K562 (cell line): ENCODE data around the gene ST8SIA2. TPM values are rescaled to one million over a fixed set of nuclear protein-coding genes. Genes with fewer than 3 reads are reported as not detected.

Source experiments
- ATAC-seq: fragments of 200-7000 bp; cut with Tn5 transposase; 3 replicates; pipeline ENCODE4 v1.9.1; 2020; ENCODE audit warnings: moderate library complexity
- BruUV-seq: library from RNA; stranded (reverse); fragments of 400-500 nt; replicated peaks from 2 replicates; lab custom pipeline; 2021; lab: Mats Ljungman, UMichigan
- CTCF ChIA-PET: fragments of 300-600 bp; formaldehyde crosslinking; extraction: SDS; loops from one replicate; lab custom pipeline; 2021; ENCODE audit warnings: low intra/inter-chr PET ratio; lab: Yijun Ruan, JAX
- POLR2A ChIA-PET: fragments of 300-600, 350-650 bp; sonication (Branson Sonifier 250); formaldehyde crosslinking; extraction: SDS; loops from one replicate; lab custom pipeline; 2021; ENCODE audit warnings: antibody characterized with exemption, inconsistent platforms; lab: Yijun Ruan, JAX
- DNase-seq, 4 experiments: peaks; one replicate each; pipeline versions ENCODE4 v3.0.0 to v3.0.0-alpha.2; 2011 to 2018; ENCODE audit warnings: low spot score in 3 of 4, mixed read lengths in 3 of 4; ENCODE audit errors: extremely low read depth in 1 of 4
- FAIRE-seq: peaks from 2 replicates; lab custom pipeline; 2011; peaks lifted over from hg19 to GRCh38; lab: Jason Lieb, UNC
- H2AFZ ChIP-seq: 2 replicates; pipeline ENCODE4 v1.6.0; 2011; ENCODE audit warnings: low read depth, low read length, control low read depth, inconsistent platforms
- H3K27ac ChIP-seq: fragments of 200-600 bp; 3 replicates; pipeline ENCODE4 v1.8.0; 2011; ENCODE audit warnings: low read depth, mild to moderate bottlenecking, control low read depth, inconsistent platforms, low read length, moderate library complexity, mixed read lengths; ENCODE audit errors: extremely low read depth
- H3K27me3 ChIP-seq, 2 experiments: fragments of 300-600 bp in 1 of 2; 2 replicates in 1 of 2; 3 replicates in 1 of 2; pipeline versions ENCODE4 v1.6.0 to v1.8.0; 2011; ENCODE audit warnings: inconsistent platforms in 2 of 2, low read length in 2 of 2, mild to moderate bottlenecking in 1 of 2, mixed read lengths in 1 of 2, moderate library complexity in 1 of 2; ENCODE audit not compliant: control insufficient read depth in 2 of 2, insufficient read depth in 2 of 2
- H3K36me3 ChIP-seq: fragments of 300-600 bp; 3 replicates; pipeline ENCODE4 v1.8.0; 2011; ENCODE audit warnings: mild to moderate bottlenecking, low read length, inconsistent platforms; ENCODE audit not compliant: control insufficient read depth, insufficient read depth
- H3K4me1 ChIP-seq, 2 experiments: fragments of 200-600 bp in 1 of 2; replicated peaks in 1 of 2; 2 replicates in 1 of 2; 3 replicates in 1 of 2; pipeline versions ENCODE4 v1.5.1 to v1.8.0; 2011; ENCODE audit warnings: inconsistent platforms in 2 of 2, low read length in 2 of 2, mild to moderate bottlenecking in 1 of 2, mixed read lengths in 1 of 2, moderate library complexity in 1 of 2; ENCODE audit not compliant: control insufficient read depth in 2 of 2, insufficient read depth in 2 of 2
- H3K4me2 ChIP-seq: 2 replicates; pipeline ENCODE4 v1.6.1; 2011; ENCODE audit warnings: low read length, control low read depth, inconsistent platforms, mixed read lengths; ENCODE audit not compliant: insufficient read depth
- H3K4me3 ChIP-seq: fragments of 200-600 bp; sonication (generic), shearing (Covaris generic); 2 replicates; pipeline ENCODE4 v1.5.1; 2016; ENCODE audit warnings: control low read depth, inconsistent platforms
- H3K79me2 ChIP-seq: fragments of 200-600 bp; 3 replicates; pipeline ENCODE4 v1.8.0; 2011; ENCODE audit warnings: low read length, inconsistent platforms; ENCODE audit not compliant: control insufficient read depth, insufficient read depth
- H3K9ac ChIP-seq, 2 experiments: 2 replicates each; pipeline versions ENCODE4 v1.6.0 to v1.6.1; 2011; ENCODE audit warnings: low read depth in 2 of 2, low read length in 2 of 2, control low read depth in 1 of 2, inconsistent platforms in 1 of 2, mild to moderate bottlenecking in 1 of 2, mixed read lengths in 1 of 2; ENCODE audit not compliant: insufficient read depth in 1 of 2
- H3K9me1 ChIP-seq: one replicate; pipeline ENCODE4 v1.6.0; 2011; ENCODE audit warnings: inconsistent platforms, mild to moderate bottlenecking, low read length, moderate library complexity; ENCODE audit not compliant: control insufficient read depth, insufficient read depth
- H3K9me3 ChIP-seq: replicated peaks from 2 replicates; pipeline ENCODE4 v1.5.1; 2011; ENCODE audit warnings: low read depth, low read length, inconsistent platforms; ENCODE audit not compliant: control insufficient read depth, insufficient read depth
- H4K20me1 ChIP-seq: replicated peaks from 2 replicates; pipeline ENCODE4 v1.6.1; 2011; ENCODE audit warnings: low read length, inconsistent platforms, mixed read lengths; ENCODE audit not compliant: control insufficient read depth, insufficient read depth
- TGIF2 ChIP-seq: sonication (generic); formaldehyde crosslinking; IDR thresholded peaks from 2 replicates; pipeline ENCODE4 v1.8.1; 2022; ENCODE audit warnings: mild to moderate bottlenecking, missing genetic modification reagents, moderate library complexity
- ZBED1 ChIP-seq: IDR thresholded peaks from 2 replicates; pipeline ENCODE4 v1.6.1; 2014
- ZFP30 ChIP-seq: fragments of 250-450 bp; sonication (Bioruptor Pico); IDR thresholded peaks from 2 replicates; pipeline ENCODE4 v1.8.0; 2022; ENCODE audit warnings: moderate library complexity, mild to moderate bottlenecking, inconsistent platforms, borderline replicate concordance
- ZNF561 ChIP-seq: fragments of 450-650 bp; formaldehyde crosslinking; conservative IDR thresholded peaks from 2 replicates; pipeline ENCODE4 v1.4.0; 2020; ENCODE audit warnings: mild to moderate bottlenecking, moderate library complexity
- ZNF740 ChIP-seq, 3 experiments: fragments of 200-800 bp in 1 of 3; sonication (Bioruptor generic) in 1 of 3; sonication (generic) in 1 of 3; formaldehyde crosslinking in 1 of 3; IDR thresholded peaks; 2 replicates each; pipeline versions ENCODE4 v1.6.1 to v1.8.0; 2016 to 2022; ENCODE audit warnings: mild to moderate bottlenecking in 2 of 3, missing compliant biosample characterization in 2 of 3, missing genetic modification characterization in 2 of 3, missing genetic modification reagents in 1 of 3
- WGBS: fragments of 100-300 bp; shearing (Covaris generic); methylation state at CpG from one replicate; pipeline ENCODE4 v1.1.6; 2016; ENCODE audit warnings: low coverage, mixed read lengths; ENCODE audit not compliant: insufficient coverage; ENCODE audit errors: missing lambda C conversion rate; 5-methylcytosine and 5-hydroxymethylcytosine counted together
- in situ Hi-C: fragments of 300-500 bp; cut with MboI; formaldehyde crosslinking; loops from 4 replicates; pipeline ENCODE4 v1.15.0; 2018; ENCODE audit warnings: inconsistent platforms, mixed read lengths
- intact Hi-C: fragments of 100-400 bp; cut with micrococcal nuclease; formaldehyde crosslinking; loops from 2 replicates; pipeline ENCODE4 v1.14.2; 2022
- polyA plus RNA-seq, 8 experiments: library from polyadenylated mRNA; depleted of rRNA in 4 of 8; stranded (reverse) in 5 of 8; unstranded in 3 of 8; fragments of >200 nt; fragmentation: Nextera tagmentation in 2 of 8; fragmentation: Illumina TruSeq in 1 of 8; extraction: Ambion mirVana in 2 of 8; extraction: Trizol in 1 of 8; gene quantifications; 2 replicates each; pipeline versions ENCODE4 v1.2.1 to v1.2.3, GENCODE V29; 2011 to 2014; ENCODE audit warnings: inconsistent platforms in 1 of 8, missing spikeins in 1 of 8
- total RNA-seq, 7 experiments: library from RNA; depleted of rRNA in 6 of 7; stranded (reverse); fragments of >200 nt in 6 of 7; fragmentation: Illumina TruSeq in 2 of 7; extraction: Trizol in 2 of 7; gene quantifications; 2 replicates each; pipeline versions ENCODE4 v1.2.1 to v1.2.3, GENCODE V29; 2011 to 2021; ENCODE audit warnings: low replicate concordance in 1 of 7

ST8SIA2 gene
- total and polyA plus RNA-seq, 9 of the 15 experiments (the other 6 are each of a cell fraction or from before 2014, with no cell fraction given) = not detected

DNA sequence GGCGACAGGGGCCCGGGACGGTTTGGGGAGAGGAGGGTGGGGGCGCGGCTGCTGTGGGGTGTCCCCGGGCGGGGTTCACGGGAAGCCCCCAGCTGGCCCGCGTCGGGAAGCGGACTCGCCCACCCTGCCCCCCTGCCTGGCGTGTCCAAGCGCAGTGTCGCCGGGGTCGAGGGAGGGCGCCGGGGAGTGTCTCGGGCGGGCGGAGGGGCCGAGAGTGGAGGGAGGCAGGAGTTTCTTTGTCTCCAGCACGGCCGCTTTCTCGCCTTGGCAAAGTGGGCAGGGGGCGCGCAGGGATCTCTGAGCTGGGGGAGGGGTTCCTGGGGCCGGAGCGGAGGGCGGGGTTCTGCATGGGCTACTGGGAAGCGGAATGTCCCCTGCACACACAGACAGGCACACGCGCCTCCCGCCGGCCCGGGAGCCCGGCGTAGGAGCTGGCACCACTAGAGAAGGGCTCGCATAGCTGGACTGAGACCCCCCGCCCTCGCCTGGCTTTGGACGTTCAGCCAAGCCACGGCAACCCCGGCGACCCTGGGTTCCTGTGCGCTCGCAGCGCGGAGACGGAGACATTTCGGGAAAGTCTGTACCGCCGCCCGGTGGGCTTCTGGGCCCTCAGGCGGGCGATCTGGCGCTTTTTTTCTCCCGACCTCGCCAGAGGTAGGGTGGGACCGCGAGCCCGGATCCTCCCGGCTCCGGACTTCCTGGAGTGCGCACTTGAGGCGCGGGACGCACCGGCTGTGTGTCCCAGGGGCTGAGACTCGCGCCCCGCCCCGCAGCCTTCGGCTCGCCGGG, 822 bp downstream of the ST8SIA2 start:
- TF ChIP-seq TGIF2 (no peak), ZBED1 (no peak), ZFP30 (no peak), ZNF740 (CRISPR knock-in tag; IDR thresholded peaks at IDR 0.05) (no peak), ZNF740 (tag; IDR thresholded peaks at IDR 0.05) (no peak), ZNF561 (no peak)
- CTCF ChIA-PET = no interaction called here

More for the DNA sequence above, 822 bp downstream of the ST8SIA2 start:
- H4K20me1 ChIP-seq = no peaks in the 10 kb centered on the region
- H3K4me1 ChIP-seq = no peaks in the 10 kb centered on the region; a peak in 1 of 5 replicates
- no peak overlapping the region for H3K27ac ChIP-seq
- H3K79me2 ChIP-seq = no peaks in the 10 kb centered on the region
- 5% methylated on average over 10 of the region's 78 CpGs for WGBS
- no peaks in the 10 kb centered on the region for H3K9me1 ChIP-seq
- intact Hi-C loops = no loop called here
- H3K9ac ChIP-seq = no peak overlapping the region
- in situ Hi-C loops = no loop called here
- POLR2A ChIA-PET = interaction anchor here (0.5 kb wide), 1 partner anchor 9 kb away, joined by 3 read pairs; no protein-coding TSS in a partner anchor
- H3K9me3 ChIP-seq = no peaks in the 10 kb centered on the region
- H3K27me3 ChIP-seq = peaks cover 10 to 38% of the 10 kb centered on the region in 2 experiments; a peak in 4 of 5 replicates
- H2AFZ ChIP-seq = no peak overlapping the region
- H3K4me3 ChIP-seq = no peak overlapping the region
- no TSS peak for BruUV-seq
- H3K36me3 ChIP-seq = no peaks in the 10 kb centered on the region
- no peak overlapping the region for H3K4me2 ChIP-seq
- DNase-seq (no peak), ATAC-seq (no peak), FAIRE-seq (no peak)
